Articular chondrocyte of knee joint (primary cell): ENCODE results near the gene PUM1. TPM values are rescaled to one million over a fixed set of nuclear protein-coding genes. Genes with fewer than 3 reads are reported as not detected.

Experiments
- small RNA-seq: library from RNA; depleted of rRNA; stranded (forward); fragments of <200 nt; gene quantifications from one replicate; pipeline ENCODE3, GENCODE V24; 2012
- total RNA-seq: library from RNA; depleted of rRNA; stranded (reverse); fragments of >200 nt; gene quantifications from 2 replicates; pipeline ENCODE4 v1.2.3, GENCODE V29; 2012

PUM1 gene
- total RNA-seq: 59.6 and 65.5 TPM in 2 replicates

GRCh38 chr1:31065310-31066217 lies at the start of gene PUM1:
PUM1 (minus strand) TSS chr1:31065717; CDS start chr1:31059566, 6,151 bp downstream.

GRCh38 chr1:30908696-30909364 lies 156.7 kb downstream of the PUM1 start, which contains the start of gene SDC3:
SDC3 (minus strand) TSS chr1:30908758; CDS start chr1:30908586, 172 bp downstream.

Small RNA genes within 50 kb of the gene (small RNA-seq; reads per million reads assigned to genes)
- gene AL356320.1: not detected
- not detected for gene RN7SL371P

Other genes with a start within 250 kb of the PUM1 start
- gene SDC3, start 157.0 kb downstream of the PUM1 start, total RNA-seq: 23.7 and 32.8 TPM in 2 replicates
- gene NKAIN1, start 174.2 kb upstream of the PUM1 start, total RNA-seq: 0.32 and 0.39 TPM in 2 replicates
- gene SNRNP40, start 231.1 kb upstream of the PUM1 start, total RNA-seq: 74.2 and 78.5 TPM in 2 replicates
- gene ZCCHC17, start 231.3 kb upstream of the PUM1 start, total RNA-seq: 32.0 and 36.5 TPM in 2 replicates